GM13977 (cell line): ENCODE measurements around the gene KIF21B.
"Not testable (repeated sequence)": the region's sequence is repeated elsewhere in the genome, so short reads cannot be mapped to it uniquely, and the experiment has no call there.

ENCODE experiments used
- DNase-seq: peaks from one replicate; pipeline ENCODE4 v3.0.0; 2012; ENCODE audit warnings: low spot score
- CTCF ChIP-seq: IDR thresholded peaks from 2 replicates; pipeline ENCODE4 v1.5.1; 2012; ENCODE audit warnings: mild to moderate bottlenecking, control low read depth; ENCODE audit not compliant: insufficient read depth; ENCODE audit errors: extremely low read depth, missing control alignments
- in situ Hi-C: fragments of 300-500 bp; cut with MboI; formaldehyde crosslinking; loops from one replicate; pipeline ENCODE4 v1.12.0; 2022; ENCODE audit warnings: low sequenced_read_pairs, low pct_unique_long_range_greater_than_20kb, mixed read lengths, inconsistent platforms; ENCODE audit not compliant: unreplicated experiment

The KIF21B gene

GRCh38 chr1:200949626-200950025 is 73.9 kb downstream of the KIF21B start:
- TF ChIP-seq CTCF, result no peak
- in situ Hi-C loops, result no loop called here
- DNase-seq, result no peak

- no peak for TF ChIP-seq CTCF
- in situ Hi-C loops, result no loop called here
- DNase-seq, result no peak
Observed at GRCh38 chr1:200947059-200947566, 76.4 kb downstream of the KIF21B start.

GRCh38 chr1:200945111-200945510 is 78.4 kb downstream of the KIF21B start:
- no peak for TF ChIP-seq CTCF
- DNase-seq, result no peak
- in situ Hi-C loops, result no loop called here

- no peak for DNase-seq
- in situ Hi-C loops, result no loop called here
- no peak for TF ChIP-seq CTCF
Observed at GRCh38 chr1:200938955-200939354, 84.6 kb downstream of the KIF21B start.

- in situ Hi-C loops, DNase-seq: not testable (repeated sequence)
Observed at GRCh38 chr1:200935286-200935962, 88.1 kb downstream of the KIF21B start.

- in situ Hi-C loops, result no loop called here
Observed at GRCh38 chr1:200934676-200935245, 88.8 kb downstream of the KIF21B start.

More at GRCh38 chr1:200934676-200935245, 88.8 kb downstream of the KIF21B start:
- no peak for DNase-seq
- TF ChIP-seq CTCF, result no peak
